SK-N-SH (cell line): ENCODE measurements around the gene COX10.

ENCODE experiments used
- GABPA ChIP-seq: IDR thresholded peaks from 2 replicates; pipeline ENCODE4 v1.4.0; 2012; ENCODE audit warnings: low read depth, mild to moderate bottlenecking
- MEF2A ChIP-seq: IDR thresholded peaks from 2 replicates; pipeline ENCODE4 v1.4.0; 2012; ENCODE audit warnings: low read depth, borderline replicate concordance
- TEAD4 ChIP-seq: IDR thresholded peaks from 2 replicates; pipeline ENCODE4 v1.4.0; 2012; ENCODE audit warnings: mild to moderate bottlenecking, borderline replicate concordance; ENCODE audit not compliant: insufficient read depth
- TF ChIP-seq, protein P1 (sequence below): fragments of 200-600 bp; sonication (generic); IDR thresholded peaks from 2 replicates; pipeline ENCODE4 v1.6.1; 2017; ENCODE audit warnings: antibody characterized with exemption, mild to moderate bottlenecking, moderate library complexity

DNA sequence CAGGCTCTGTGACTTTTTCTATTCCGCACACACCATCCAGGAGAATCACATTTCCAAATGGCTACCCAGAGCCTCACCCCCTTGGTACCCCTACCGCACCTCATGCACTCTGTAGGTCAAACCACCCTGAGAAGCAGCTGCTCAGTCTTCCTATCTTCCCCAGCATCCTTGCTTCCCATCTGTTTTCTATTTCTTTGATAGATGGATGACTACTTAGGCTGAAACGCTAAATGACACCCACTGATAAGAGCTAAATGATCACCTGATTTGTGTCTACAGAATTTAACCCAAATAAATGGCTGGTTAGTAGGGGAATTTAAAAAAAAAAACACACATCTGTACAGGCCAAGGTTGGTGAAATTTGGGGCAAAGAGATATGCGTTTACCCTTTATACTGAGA lies 17.6 kb upstream of the COX10 start:
- TF ChIP-seq, protein P1, sequence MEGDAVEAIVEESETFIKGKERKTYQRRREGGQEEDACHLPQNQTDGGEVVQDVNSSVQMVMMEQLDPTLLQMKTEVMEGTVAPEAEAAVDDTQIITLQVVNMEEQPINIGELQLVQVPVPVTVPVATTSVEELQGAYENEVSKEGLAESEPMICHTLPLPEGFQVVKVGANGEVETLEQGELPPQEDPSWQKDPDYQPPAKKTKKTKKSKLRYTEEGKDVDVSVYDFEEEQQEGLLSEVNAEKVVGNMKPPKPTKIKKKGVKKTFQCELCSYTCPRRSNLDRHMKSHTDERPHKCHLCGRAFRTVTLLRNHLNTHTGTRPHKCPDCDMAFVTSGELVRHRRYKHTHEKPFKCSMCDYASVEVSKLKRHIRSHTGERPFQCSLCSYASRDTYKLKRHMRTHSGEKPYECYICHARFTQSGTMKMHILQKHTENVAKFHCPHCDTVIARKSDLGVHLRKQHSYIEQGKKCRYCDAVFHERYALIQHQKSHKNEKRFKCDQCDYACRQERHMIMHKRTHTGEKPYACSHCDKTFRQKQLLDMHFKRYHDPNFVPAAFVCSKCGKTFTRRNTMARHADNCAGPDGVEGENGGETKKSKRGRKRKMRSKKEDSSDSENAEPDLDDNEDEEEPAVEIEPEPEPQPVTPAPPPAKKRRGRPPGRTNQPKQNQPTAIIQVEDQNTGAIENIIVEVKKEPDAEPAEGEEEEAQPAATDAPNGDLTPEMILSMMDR, result no peak
- TF ChIP-seq TEAD4, result no peak
- no peak for TF ChIP-seq MEF2A
- no peak for TF ChIP-seq GABPA
